Activated CD8-positive, alpha-beta memory T cell treated with anti-CD3 and anti-CD28 coated beads for 24 hours (primary cell): ENCODE measurements around the gene RBL2.
"Not testable (repeated sequence)": the region's sequence is repeated elsewhere in the genome, so short reads cannot be mapped to it uniquely, and the experiment has no call there.

Experiments
- DNase-seq: peaks from one replicate; pipeline ENCODE4 v3.0.0-alpha.2; 2020

Gene RBL2

GRCh38 chr16:53506254-53506653 lies 72.0 kb downstream of the RBL2 start:
- peak; percentile 19 for DNase-seq

DNA sequence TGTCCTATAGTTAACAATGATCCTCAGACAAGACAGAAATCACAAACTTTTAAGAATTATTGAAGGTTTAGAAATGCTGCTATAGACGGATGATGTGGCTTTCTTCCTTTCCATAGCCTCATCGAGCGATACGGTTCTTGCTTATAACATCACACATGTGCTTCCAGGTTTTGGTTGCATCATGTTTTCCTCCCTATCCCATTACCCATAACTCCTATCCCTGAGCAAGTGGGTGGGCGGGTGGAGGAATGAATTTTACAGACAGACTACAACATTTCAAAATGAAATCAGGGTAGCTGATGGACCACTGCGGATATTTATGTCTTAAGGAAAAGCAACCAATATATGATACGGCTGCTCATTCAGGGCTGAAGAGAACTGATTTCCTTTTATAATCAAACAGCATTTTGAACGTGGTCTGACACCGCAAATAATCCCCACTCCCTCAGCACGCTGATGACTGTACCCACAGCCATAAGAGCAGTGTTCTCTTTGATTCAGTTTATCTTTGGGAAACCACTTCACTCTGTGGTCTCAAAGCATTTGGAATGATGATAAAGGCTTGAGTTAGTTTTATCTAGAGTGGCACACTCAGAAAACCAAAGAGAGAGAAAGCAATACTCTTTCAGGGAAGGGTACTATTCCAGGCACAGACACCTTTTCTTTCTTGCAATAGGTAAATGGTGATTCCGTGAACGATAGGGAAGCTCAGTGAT lies 73.4 kb downstream of the RBL2 start:
- peak; percentile 13 for DNase-seq

- DNase-seq = peak; percentile 85
These were observed 75.8 kb downstream of the RBL2 start for GRCh38 chr16:53509906-53510703.

DNA sequence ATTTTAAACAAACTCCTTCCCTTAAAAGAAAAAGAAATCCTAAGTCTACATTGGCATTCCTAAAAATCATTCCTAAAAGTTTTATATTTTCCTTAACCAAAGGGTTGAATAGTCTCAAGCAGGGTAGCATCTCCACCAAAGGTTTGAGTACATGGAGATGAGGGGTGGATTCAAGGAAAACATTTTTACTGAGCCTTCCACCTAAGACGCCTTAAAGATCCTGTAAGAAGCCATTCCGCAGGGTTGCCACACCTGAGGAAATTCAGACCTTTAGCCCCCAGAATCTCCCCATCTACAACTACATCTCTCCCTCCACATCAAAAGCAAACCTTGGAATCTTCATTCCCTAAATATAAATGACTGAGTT lies 76.4 kb downstream of the RBL2 start:
- DNase-seq = peak; percentile 37

GRCh38 chr16:53511084-53511402 lies 76.8 kb downstream of the RBL2 start:
- peak; percentile 54 for DNase-seq

GRCh38 chr16:53511403-53512280 lies 77.4 kb downstream of the RBL2 start:
- peak; percentile 54 for DNase-seq

DNA sequence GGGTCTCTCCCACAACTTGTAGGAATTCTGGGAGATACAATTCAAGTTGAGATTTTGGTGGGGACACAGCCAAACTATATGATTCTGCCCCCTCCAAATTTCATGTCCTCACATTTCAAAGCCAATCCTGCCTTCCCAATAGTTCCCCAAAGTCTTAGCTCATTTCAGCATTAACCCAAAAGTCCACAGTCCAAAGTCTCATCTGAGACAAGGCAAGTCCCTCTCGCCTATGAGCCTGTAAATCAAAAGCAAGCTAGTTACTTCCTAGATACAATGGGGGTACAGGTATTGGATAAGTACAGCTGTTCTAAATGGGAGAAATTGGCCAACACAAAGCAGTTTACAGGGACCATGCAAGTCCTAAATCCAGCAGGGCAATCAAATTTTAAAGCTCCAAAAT lies 78.5 kb downstream of the RBL2 start:
- not testable (repeated sequence) for DNase-seq

- no peak for DNase-seq
These were observed 81.0 kb downstream of the RBL2 start for GRCh38 chr16:53515259-53515658.

DNA sequence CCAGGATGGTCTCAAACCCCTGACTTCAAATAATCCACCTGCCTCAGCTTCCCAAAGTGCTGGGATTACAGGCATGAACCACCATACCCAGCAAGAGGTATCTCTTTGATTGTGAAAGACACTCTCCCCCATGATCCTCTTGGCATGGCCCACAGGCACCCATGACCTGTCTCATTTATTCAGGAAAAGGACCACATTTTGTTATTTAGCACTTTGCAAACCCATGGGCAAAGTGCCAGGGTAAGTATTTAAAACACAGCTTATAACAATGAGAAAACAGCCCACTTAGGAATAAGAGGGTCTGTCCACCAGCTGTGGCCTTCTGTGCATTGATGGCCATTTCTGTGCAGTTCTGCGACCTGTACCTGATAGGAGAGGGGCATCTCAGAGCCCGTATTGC lies 81.5 kb downstream of the RBL2 start:
- no peak for DNase-seq

DNA sequence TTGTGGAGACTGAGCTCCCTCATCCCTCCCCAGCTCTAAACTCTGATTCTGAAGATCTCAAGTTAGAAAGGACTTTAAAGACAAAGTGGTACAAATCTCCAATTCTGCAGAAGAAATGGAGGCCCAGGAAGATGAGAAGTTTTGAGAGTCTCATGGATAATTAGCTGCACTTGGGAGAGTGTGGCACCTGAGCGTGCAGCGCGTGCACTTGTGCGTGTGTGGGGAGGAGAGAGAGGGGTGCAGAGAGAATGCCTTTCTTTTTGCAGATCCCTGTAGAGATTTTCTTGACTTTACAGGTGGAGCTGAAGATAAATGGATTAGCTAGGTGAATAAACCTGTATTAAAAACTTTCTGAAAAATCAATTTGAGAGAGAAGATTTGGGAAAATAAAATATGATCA lies 83.6 kb downstream of the RBL2 start:
- no peak for DNase-seq

DNA sequence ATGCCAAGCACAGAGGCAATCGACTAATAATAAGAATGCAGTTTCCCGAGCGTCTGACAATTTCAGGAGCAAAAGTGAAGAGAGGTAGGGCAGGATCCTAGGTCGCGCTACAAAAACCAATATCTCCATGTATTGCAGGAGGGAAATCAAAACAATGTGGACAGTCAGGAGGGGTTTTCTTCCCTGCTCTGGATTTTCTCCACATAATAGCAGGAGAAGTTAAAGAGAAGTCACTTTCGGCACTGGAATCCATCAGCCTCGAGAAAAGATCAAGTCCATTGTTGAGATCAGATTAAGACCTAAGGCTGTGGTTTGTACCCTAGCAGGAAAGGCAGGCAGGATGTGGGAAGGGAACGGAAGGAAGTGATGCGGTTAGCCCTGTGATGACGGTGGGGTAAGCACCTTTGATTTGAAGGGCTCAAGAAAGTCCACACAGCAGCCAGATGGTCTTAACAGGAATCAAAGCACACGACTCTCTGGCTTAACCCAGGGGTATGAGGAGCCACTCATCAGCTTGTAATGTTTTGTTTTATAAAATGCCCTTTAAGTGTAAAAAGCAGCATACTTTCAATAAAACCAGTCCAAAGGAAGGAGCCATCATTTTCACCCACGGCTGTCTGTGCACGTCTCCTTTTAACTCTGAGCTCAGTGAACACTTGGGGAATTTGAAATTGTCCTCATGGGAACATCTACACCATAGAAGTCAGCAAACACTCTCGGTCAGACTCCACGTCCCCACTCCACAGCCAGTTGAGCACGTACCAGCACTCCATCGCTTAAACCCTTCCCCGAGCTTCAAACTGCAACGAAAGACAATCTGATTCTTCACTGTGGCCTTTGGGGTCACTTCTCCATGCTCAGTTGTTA lies 84.5 kb downstream of the RBL2 start:
- peak; percentile 80 for DNase-seq

DNA sequence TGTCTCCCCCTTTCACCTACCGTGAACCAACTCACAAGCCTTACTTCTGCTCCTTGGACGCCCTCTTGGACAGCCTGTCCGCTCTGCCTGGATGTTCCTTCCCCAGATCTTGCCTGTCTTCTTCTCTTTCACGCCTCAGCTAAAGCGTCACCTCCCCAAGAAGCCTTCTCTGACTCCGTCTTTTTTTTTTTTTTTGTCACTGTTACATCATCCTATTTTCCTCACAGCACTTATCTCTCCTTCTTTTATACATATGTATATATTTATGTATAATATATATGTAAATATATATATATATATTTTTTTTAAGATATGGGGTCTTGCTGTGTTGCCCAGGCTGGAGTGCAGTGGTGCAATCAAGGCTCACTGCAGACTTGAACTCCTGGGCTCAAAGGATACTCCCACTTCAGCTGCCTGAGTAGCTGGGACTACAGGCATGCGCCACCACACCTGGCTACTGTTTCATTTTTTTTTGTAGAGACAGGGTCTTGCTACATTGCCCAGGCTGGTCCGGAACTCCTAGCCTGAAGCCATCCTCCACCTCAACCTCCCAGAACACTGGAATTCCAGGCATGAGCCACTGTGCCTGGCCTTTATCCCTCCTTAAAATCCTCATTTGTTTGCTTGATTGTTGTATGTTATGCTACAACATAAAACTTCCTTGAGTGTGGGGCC lies 85.3 kb downstream of the RBL2 start:
- DNase-seq = no peak

DNA sequence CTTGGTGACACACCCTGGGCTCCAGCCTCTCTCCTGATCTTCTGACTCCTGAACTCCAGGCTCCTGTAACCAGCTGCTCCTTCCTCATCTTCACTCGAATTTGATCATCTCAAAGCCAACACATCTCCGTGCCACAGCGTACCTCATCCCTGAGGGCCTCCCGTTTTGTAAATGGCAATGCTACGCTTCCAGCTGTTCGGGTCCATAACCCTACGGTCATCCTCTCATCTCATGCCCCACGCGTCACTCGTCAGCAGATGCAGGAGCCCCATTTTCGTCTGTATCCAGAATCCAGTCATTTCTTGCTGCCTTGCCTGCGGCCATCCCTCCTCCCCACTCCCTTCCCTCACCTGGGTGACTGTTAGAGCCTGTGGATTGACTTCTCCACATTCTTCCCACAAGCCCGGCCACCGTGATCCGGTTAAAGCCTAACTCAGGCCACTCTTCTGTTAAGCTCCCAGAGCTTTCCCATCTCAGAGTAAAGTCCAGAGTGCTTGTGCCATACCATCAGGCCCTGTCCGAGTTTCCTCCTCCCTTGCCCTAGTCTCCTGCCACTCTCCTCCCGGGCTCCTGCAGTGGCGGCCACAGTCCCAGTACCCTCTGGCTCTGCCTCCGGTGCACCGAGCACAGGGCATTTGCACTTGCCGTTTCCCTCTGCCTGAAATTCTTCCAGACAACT lies 89.0 kb downstream of the RBL2 start:
- no peak for DNase-seq

DNA sequence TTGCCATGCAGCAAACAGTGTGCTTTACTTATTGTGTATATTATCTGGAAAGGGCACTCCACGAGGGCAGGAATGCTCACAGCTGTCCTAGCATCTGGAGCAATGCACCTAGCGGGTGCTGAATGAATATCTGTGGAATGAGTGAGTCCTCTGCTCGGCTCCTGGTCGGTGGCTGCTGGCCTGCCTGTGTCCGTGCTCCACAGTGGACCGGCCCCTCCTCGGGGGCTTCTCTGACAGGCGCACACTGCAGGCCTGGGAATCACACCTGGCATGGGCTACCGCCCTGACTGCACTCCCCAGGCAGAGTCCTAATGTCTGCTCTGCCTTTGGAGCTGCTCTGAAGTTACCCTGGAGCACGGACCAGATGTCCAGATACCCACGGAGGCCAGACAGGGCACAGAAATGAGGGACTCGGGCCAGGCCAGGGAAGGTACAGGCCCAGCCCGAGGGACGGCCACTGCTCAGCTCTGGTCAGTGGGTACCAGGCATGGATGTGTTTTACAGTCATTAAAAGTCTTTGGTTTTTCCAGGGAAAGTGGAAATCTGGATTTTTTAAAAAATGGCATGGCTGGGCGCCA lies 89.8 kb downstream of the RBL2 start:
- DNase-seq = no peak

DNA sequence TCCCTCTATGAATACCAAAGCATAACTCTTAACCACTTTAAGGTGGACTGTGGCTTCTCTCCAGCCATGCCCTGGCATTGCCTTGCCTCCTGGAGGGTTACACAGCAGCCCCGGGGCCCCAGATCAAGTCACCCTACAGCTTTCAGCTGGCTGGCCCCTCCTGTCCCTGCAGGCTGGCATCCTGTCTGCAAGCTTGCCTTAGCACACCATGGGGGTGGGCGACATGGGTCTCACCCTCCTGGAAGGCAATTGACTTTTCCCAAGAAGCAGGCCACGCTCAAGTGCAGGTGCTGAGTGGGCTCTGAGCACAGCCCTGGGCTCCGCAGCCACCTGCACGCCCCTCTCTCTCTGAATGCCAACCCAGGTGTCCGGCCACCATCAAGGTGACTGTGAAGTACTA lies 94.5 kb downstream of the RBL2 start:
- no peak for DNase-seq

GRCh38 chr16:53529513-53529912 lies 95.2 kb downstream of the RBL2 start:
- DNase-seq = no peak

GRCh38 chr16:53530046-53530445 lies 95.8 kb downstream of the RBL2 start:
- no peak for DNase-seq

DNA sequence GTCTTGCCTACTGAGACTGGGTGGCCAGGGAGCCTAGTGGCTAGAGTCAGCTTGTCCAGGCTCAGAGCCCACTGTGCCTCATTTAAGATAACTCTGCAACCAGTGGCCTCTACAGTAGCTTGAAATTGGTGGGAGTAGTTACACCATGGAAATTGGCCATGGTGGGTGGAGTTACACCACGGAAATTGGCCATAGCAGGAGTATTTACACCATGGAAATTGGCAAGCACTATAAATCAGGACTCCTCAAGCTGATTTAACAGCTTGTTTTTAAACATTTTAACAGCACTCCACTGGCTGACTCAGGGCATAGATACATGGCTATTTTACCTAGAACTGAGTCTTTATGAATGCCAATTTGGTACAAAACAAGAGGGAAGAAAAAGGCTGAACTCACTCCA lies 96.5 kb downstream of the RBL2 start:
- DNase-seq = no peak

DNA sequence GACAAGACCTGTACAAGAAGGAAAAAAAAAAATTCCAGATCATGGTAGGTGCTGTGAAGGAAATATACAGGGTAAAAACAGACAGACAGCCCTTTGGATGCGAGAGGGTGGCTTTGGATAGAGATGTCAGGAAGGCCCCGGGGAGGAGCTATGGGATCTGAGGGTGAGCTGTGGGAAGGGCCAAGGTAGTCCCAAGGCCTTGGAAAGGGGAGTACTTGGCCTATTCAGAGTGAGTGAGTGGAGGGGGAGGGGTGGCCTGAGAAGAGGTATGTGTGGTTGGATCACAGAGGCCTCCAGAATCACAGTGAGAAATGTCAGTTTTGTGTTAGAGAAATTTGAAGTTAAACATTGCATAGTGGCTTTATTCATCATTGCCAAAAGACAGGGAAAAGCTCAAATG lies 99.9 kb downstream of the RBL2 start:
- no peak for DNase-seq

DNA sequence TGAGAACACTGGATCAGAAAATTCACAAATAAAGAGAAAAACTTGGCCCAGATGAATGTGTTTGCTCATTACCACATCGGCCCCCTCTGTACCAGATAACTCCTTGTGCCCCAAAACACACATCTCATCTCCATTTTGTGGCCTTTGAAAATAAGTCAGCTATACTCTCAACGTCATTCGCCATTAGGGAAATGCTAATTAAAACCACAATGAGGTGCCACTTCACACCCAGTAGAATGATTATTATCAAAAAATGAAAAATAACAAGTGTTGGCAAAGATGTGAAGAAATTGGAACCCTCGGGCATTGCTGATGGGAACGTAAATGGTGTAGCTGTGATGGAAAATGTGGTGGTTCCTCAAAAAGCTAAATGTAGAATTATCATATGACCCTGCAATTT lies 103.4 kb downstream of the RBL2 start:
- no peak for DNase-seq

- not testable (repeated sequence) for DNase-seq
These were observed 105.1 kb downstream of the RBL2 start for GRCh38 chr16:53539346-53539745.
